Stimulated activated CD8-positive, alpha-beta memory T cell treated with anti-CD3 and anti-CD28 coated beads, Interleukin-15, amount 100 ng/mL, for 48 hours (primary cell): ENCODE data around the gene SPPL2B.
"Not testable (repeated sequence)": the region's sequence is repeated elsewhere in the genome, so short reads cannot be mapped to it uniquely, and the experiment has no call there.

Source experiments
- DNase-seq, 2 donors: peaks; one replicate each; pipeline ENCODE4 v3.0.0-alpha.2; 2020; ENCODE audit warnings: low read depth in 2 of 2

SPPL2B gene

GRCh38 chr19:2381148-2381820 is 52.8 kb downstream of the SPPL2B start:
- DNase-seq: no peak

GRCh38 chr19:2382530-2383222 is 54.2 kb downstream of the SPPL2B start:
- DNase-seq: no peak

- no peak for DNase-seq
Observed at GRCh38 chr19:2385053-2385721, 56.7 kb downstream of the SPPL2B start.

- no peak for DNase-seq
Observed at GRCh38 chr19:2387367-2388288, 59.1 kb downstream of the SPPL2B start.

- no peak for DNase-seq
Observed at GRCh38 chr19:2389594-2389993, 61.1 kb downstream of the SPPL2B start.

- peak in 1 of 2 donors; percentile 18 for DNase-seq
Observed at GRCh38 chr19:2391118-2391725, 62.7 kb downstream of the SPPL2B start.

GRCh38 chr19:2392366-2392765 is 63.9 kb downstream of the SPPL2B start:
- no peak for DNase-seq

- not testable (repeated sequence) for DNase-seq
Observed at GRCh38 chr19:2392899-2393298, 64.4 kb downstream of the SPPL2B start.

- DNase-seq: no peak
Observed at GRCh38 chr19:2394054-2394441, 65.6 kb downstream of the SPPL2B start.

- no peak for DNase-seq
Observed at GRCh38 chr19:2394442-2395292, 66.2 kb downstream of the SPPL2B start.

GRCh38 chr19:2395293-2395829 is 66.9 kb downstream of the SPPL2B start:
- DNase-seq: not testable (repeated sequence)

GRCh38 chr19:2397173-2397572 is 68.7 kb downstream of the SPPL2B start:
- not testable (repeated sequence) for DNase-seq

GRCh38 chr19:2398735-2399305 is 70.3 kb downstream of the SPPL2B start:
- no peak for DNase-seq

GRCh38 chr19:2399582-2399981 is 71.1 kb downstream of the SPPL2B start:
- no peak for DNase-seq
